Activated CD8-positive, alpha-beta memory T cell treated with anti-CD3 and anti-CD28 coated beads for 1 hour (primary cell): ENCODE data around the gene GDF3.

ENCODE experiments used
- DNase-seq, 2 donors: peaks; one replicate each; pipeline ENCODE4 v3.0.0-alpha.2; 2020; ENCODE audit warnings: low read depth in 1 of 2; ENCODE audit errors: extremely low read depth in 1 of 2

GDF3 gene

DNA sequence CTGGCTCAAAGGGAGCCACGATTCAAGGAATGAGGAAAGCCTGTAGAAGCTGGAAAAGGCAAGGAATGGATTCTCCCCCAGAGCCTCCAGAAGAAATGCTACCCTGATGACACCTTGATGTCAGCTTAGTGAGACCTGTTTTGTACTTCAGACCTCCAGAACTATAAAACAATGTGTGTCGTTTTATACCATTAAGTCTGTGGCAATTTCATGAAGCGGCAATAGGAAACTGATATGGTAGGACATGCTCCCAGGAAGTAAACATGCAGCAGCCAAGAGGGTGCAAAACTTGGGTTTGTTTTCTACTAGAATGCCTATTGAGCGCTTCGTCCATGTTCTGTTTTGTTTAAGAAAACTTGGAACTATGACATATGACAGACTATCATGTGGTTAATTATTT, 27.4 kb downstream of the GDF3 start:
- no peak for DNase-seq

DNA sequence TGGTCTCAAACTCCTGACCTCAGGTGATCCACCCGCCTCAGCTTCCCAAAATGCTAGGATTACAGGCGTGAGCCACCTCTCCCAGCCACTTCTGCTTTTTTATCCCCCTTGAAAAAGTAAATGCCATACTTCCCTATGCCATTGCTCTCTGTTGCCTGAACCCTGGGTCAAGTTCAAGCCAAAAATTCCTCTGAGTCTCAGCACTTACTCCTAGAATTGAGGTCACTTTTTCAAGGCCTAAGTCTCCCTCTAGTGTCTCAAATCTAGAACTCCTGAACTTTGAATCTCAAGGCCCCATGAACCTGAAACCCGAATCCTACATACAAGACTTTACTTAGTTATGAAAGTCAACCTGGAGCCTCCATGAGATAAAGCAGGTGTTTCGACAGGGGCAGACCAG, 28.4 kb downstream of the GDF3 start:
- no peak for DNase-seq

DNA sequence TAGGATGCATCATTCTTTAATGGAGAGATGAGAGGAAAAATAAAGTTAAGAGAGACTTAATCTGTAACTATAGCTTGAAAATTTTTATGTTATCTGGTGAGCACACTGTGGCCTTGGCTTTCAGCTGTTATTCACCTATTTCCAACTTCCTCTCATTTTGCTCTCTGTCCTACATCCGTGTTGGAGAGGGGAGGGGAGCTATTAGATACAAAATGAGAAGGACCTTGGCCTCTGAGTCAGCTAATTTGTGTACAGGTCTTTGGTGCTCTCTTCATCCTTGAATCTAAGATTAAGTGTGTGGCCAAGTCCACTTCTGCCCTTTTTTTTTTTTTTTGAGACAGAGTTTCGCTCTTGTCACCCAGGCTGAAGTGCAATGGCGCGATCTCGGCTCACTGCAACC, 29.0 kb downstream of the GDF3 start:
- no peak for DNase-seq

DNA sequence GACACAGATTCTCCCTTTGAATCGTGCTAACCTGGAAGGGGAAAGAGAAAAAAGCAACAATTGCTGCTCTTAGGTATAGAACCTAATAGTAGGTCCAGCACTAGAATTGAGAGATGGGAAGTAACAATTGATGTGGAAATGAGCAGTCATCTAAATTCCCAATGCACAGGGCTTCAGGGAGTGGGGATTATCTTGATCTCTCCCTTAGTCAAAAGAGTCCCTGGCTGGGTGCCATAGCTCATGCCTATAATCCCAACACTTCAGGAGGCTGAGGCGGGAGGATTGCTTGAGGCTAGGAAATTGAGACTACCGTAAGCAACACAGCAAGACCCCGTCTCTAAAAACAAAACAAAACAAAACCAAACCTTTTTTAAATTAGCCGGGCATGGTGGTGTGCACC, 33.8 kb downstream of the GDF3 start:
- no peak for DNase-seq

DNA sequence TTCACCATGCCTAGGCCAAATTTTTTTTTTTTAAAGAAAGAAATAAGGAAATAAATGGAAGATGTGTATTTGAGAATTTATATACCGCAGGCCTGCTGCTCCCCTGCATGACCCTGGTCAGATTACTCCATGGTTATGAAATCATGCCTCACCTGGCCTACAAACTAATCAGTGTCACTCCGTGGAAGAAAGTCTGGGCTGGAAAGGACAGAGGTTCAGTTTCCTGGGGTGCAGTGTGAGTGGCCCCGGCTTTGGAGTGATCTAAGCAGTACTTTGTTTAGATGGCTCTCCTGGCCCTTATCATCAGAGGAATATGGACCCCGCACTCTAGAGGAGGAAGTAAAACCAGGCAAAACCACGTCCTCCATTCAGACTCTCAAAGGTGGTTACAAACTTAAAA, 39.5 kb downstream of the GDF3 start:
- DNase-seq: no peak

DNA sequence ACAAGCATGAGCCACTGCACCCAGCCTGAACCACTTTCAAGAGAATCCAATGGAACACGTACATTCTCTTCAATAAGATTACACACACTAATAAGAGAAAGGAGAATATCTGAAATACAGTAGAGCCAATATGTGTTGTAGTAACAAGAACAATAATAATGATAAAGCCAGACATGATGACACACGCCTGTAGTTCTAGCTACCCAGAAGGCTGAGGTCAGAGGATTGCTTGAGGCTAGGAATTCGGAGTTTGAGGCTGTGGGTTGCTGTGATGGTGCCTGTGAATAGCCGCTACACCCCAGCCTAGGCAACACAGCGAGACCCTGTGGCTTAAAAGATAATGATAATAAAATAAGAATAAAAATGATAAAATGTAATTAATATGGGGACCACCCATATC, 45.5 kb downstream of the GDF3 start:
- DNase-seq: no peak

DNA sequence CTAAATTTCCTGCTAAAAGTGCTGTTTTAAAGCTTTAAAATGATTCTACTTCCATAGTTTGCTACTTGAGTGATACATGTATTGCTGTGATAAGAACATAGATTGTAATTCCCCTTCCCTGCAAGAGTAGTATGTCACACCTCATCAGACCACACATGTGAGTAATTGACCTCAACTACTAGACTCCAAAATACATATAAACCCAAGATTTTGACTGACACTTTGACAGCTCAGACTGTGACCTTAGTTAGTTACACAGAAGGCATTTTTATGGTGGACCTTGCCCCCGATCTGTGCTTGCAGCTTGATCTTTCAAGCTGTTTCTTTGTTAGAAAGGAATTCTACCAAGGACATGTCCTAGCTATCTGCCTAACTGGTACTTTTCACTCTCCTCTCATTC, 48.5 kb downstream of the GDF3 start:
- DNase-seq: no peak

DNA sequence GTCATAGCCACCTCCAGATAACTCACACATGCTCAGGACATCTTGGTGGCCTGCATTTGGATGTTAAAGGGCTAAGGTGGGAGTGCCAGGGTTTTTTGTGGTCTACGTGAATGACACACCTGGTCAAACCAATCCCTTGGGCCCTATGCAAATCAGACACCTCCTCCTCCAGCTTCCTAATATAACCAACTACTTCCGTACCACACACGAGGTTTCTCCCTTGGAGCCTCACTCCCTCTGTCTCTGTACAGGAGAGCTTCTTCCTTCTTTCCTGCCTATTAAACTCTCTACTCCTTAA, 49.4 kb downstream of the GDF3 start:
- DNase-seq: no peak

DNA sequence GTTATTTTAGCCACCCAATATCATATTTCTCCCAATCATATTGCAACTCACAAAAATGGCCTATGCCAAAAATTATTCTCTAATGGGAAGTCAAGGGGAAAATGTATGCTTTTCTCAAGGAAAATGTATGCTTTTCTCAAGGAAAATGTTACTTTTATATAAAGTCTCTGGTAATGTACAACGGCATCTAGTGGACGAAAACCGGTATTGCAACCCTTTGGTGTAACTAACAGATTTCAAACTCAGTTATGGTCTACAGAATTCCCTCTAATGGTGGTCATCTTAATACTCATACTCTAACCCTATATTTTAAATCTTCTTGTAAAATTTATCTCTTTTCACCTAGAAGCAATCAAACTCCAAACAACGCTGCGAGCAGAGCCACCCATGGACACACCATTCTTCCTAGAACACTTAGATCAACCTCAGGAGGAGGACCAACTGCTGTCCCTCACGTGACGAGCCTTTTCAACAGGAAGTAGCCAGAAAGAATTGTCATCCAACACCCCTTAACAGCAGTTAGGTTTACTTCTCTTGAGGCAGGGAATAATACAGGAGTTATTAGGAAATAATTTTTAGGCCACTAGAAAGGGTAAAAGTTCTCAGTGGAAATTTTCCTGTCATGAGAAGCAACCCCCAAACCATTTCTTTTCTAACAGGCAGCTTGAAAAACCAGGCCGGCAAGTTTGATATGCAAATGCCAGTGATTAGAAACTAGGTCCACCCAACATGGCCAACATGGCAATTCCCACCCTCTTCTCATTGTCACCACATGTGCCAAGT, 50.0 kb downstream of the GDF3 start:
- no peak for DNase-seq

DNA sequence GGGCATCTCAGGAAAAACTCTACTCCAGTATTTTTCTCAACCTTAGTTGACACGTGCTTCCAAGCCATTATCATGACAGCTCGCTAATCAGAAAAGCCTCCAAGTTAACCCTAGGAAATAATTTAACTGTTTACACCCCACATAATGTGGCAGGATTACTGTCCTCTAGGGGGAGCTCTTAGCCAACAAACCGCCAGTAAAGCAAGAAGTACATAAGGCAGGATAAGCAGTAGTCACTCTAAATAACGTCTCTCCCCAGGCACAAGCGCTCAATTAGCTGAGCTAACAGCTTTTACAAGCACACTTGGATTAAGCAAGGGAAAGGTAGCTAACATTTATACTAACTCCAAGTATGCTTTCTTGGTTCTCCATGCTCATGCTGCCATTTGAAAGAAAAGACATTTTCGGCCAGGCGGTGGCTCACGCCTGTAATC, 52.7 kb downstream of the GDF3 start:
- no peak for DNase-seq

DNA sequence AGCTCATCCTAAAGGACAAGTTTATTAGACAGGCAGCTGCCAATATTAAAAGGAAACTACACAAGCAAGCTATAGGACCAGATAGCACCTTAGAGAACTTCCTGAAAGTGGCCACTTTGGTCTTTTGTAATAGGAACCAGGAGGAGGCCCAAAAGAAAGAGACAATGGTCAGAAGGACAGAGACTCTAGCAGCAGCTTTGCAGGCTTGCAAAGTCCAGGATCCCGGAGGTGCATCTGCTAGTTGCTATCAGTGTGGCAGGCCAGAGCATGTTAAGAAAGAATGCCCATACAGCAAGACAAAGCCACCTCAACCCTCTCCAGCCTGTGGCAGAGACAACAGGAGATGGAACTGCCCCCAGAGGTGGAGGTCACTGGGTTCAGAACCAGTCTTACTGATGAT, 53.3 kb downstream of the GDF3 start:
- DNase-seq: no peak

DNA sequence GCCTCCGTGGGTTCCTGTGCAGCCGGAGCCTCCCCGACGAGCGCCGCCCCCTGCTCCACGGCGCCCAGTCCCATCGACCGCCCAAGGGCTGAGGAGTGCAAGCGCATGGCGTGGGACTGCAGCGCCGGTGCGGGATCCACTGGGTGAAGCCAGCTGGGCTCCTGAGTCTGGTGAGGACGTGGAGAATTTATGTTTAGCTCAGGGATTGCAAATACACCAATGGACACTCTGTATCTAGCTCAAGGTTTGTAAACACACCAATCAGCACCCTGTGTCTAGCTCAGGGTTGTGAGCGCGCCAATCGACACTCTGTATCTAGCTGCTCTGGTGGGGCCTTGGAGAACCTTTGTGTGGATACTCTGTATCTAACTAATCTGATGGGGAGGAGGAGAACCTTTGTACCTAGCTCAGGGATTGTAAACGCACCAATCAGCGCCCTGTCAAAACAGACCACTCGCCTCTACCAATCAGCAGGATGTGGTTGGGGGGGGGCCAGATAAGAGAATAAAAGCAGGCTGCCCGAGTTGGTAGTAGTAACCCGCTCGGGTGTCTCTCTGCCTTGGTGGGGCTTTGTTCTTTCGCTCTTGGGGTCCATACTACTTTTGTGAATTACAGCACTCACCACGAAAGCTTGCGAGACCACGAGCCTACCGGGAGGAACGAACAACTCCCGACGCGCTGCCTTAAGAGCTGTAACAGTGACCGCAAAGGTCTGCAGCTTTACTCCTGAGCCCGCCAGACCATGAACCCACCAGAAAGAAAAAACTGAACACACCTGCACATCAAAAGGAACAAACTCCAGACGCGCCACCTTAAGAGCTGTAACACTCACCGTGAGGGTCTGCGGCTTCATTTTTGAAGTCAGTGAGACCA, 55.2 kb downstream of the GDF3 start:
- DNase-seq: peak; percentile 3 to 38
